ENCODE measurements around the gene SELENOS.

SELENOS gene

GRCh38 chr15:101286471-101287114 is 9.3 kb upstream of the SELENOS start:
- DNase-seq (ENCODE audit: extremely low read depth, insufficient read length): no peak
- no peak overlapping the region for H3K4me3 ChIP-seq (replicated peaks; ENCODE audit: low read depth, low read length)
- H3K27me3 ChIP-seq (replicated peaks; ENCODE audit: control insufficient read depth, insufficient read depth, low read length): no peaks in the 10 kb centered on the region
- no peak for TF ChIP-seq CTCF (IDR thresholded peaks at IDR 0.05; ENCODE audit: insufficient read depth, low read length, poor library complexity, severe bottlenecking)
- H3K36me3 ChIP-seq (ENCODE audit: control insufficient read depth, insufficient read depth, low read length): peaks cover 23% of the 10 kb centered on the region

GRCh38 chr15:101283931-101284330 is 6.6 kb upstream of the SELENOS start:
- Histone ChIP-seq H3K27me3 (replicated peaks; ENCODE audit: control insufficient read depth, insufficient read depth, low read length) (no peaks in the 10 kb centered on the region), H3K4me3 (replicated peaks; ENCODE audit: low read depth, low read length) (no peak overlapping the region), H3K36me3 (ENCODE audit: control insufficient read depth, insufficient read depth, low read length) (peaks cover 26% of the 10 kb centered on the region)
- no peak for TF ChIP-seq CTCF (IDR thresholded peaks at IDR 0.05; ENCODE audit: insufficient read depth, low read length, poor library complexity, severe bottlenecking)
- no peak for DNase-seq (ENCODE audit: extremely low read depth, insufficient read length)

- Histone ChIP-seq H3K27me3 (replicated peaks; ENCODE audit: control insufficient read depth, insufficient read depth, low read length) (no peaks in the 10 kb centered on the region), H3K36me3 (ENCODE audit: control insufficient read depth, insufficient read depth, low read length) (peaks cover 15% of the 10 kb centered on the region), H3K4me3 (replicated peaks; ENCODE audit: low read depth, low read length) (no peak overlapping the region)
- TF ChIP-seq CTCF (IDR thresholded peaks at IDR 0.05; ENCODE audit: insufficient read depth, low read length, poor library complexity, severe bottlenecking): no peak
- no peak for DNase-seq (ENCODE audit: extremely low read depth, insufficient read length)
Measured at GRCh38 chr15:101280007-101280406, 2.7 kb upstream of the SELENOS start.

- Histone ChIP-seq H3K36me3 (ENCODE audit: control insufficient read depth, insufficient read depth, low read length) (peaks cover 24% of the 10 kb centered on the region), H3K27me3 (replicated peaks; ENCODE audit: control insufficient read depth, insufficient read depth, low read length) (no peaks in the 10 kb centered on the region), H3K4me3 (replicated peaks; ENCODE audit: low read depth, low read length) (peak overlapping the region; percentile 49)
- no peak for DNase-seq (ENCODE audit: extremely low read depth, insufficient read length)
- no peak for TF ChIP-seq CTCF (IDR thresholded peaks at IDR 0.05; ENCODE audit: insufficient read depth, low read length, poor library complexity, severe bottlenecking)
Measured at GRCh38 chr15:101277943-101278564, 769 bp upstream of the SELENOS start.

GRCh38 chr15:101276501-101277037 is 716 bp downstream of the SELENOS start:
- DNase-seq (ENCODE audit: extremely low read depth, insufficient read length): no peak
- H3K36me3 ChIP-seq (ENCODE audit: control insufficient read depth, insufficient read depth, low read length): peaks cover 27% of the 10 kb centered on the region
- no peaks in the 10 kb centered on the region for H3K27me3 ChIP-seq (replicated peaks; ENCODE audit: control insufficient read depth, insufficient read depth, low read length)
- H3K4me3 ChIP-seq (replicated peaks; ENCODE audit: low read depth, low read length): peak overlapping the region; percentile 99
- TF ChIP-seq CTCF (IDR thresholded peaks at IDR 0.05; ENCODE audit: insufficient read depth, low read length, poor library complexity, severe bottlenecking): peak; percentile 44

All from GM06990 (cell line).